Measurements from ENCODE around the gene CPSF4L. TPM values are rescaled to one million over a fixed set of nuclear protein-coding genes. Genes with fewer than 3 reads are reported as not detected.

CPSF4L gene
- total RNA-seq, 2 experiments from 2014 or later = not detected

- BruUV-seq (replicated peaks) = no TSS peak
- ChIA-PET POLR2A (interaction anchor here (0.6 to 0.7 kb wide), 2 partner anchors 16 to 576 kb away, joined by 3 read pairs; no protein-coding TSS in a partner anchor), CTCF (ENCODE audit: unreplicated experiment) (no interaction called here)
- Histone ChIP-seq H3K4me3 (ENCODE audit: low read depth, low read length, poor library complexity, severe bottlenecking) (no peak overlapping the region), H3K9me3 (ENCODE audit: low read length) (no peaks in the 10 kb centered on the region), H3K4me2 (ENCODE audit: low read length) (no peak overlapping the region), H3K79me2 (ENCODE audit: insufficient read depth, low read depth, low read length) (no peaks in the 10 kb centered on the region), H4K20me1 (ENCODE audit: insufficient read depth, low read length) (no peaks in the 10 kb centered on the region), H3K36me3 (ENCODE audit: insufficient read depth, low read length) (no peaks in the 10 kb centered on the region), H2AFZ (ENCODE audit: low read length) (no peak overlapping the region), H3K4me1 (ENCODE audit: insufficient read depth, low read length, poor library complexity, severe bottlenecking) (no peaks in the 10 kb centered on the region), H3K27ac (ENCODE audit: low read depth, low read length, poor library complexity, severe bottlenecking) (no peak overlapping the region), H3K9me2 (ENCODE audit: insufficient read depth, low read length) (no peaks in the 10 kb centered on the region)
- no peak for DNase-seq (ENCODE audit: low spot score)
- TF ChIP-seq EZH2phosphoT487 (IDR thresholded peaks at IDR 0.05; ENCODE audit: borderline replicate concordance, low read depth, low read length) (no peak), CTCF (conservative IDR thresholded peaks at IDR 0.05; ENCODE audit: low read length) (no peak)
- intact Hi-C loops (cut with micrococcal nuclease; ENCODE audit: unreplicated experiment) = no loop called here
These were observed 42.8 kb upstream of the CPSF4L start for GRCh38 chr17:73304438-73304837.

- ChIA-PET CTCF (ENCODE audit: unreplicated experiment) (interaction anchor here (0.6 kb wide), 1 partner anchor 1103 kb away, joined by 3 read pairs; no protein-coding TSS in a partner anchor), POLR2A (no interaction called here)
- Histone ChIP-seq H3K4me1 (ENCODE audit: insufficient read depth, low read length, poor library complexity, severe bottlenecking) (no peaks in the 10 kb centered on the region), H3K4me3 (ENCODE audit: low read depth, low read length, poor library complexity, severe bottlenecking) (no peak overlapping the region), H3K27ac (ENCODE audit: low read depth, low read length, poor library complexity, severe bottlenecking) (no peak overlapping the region), H3K4me2 (ENCODE audit: low read length) (no peak overlapping the region), H2AFZ (ENCODE audit: low read length) (no peak overlapping the region), H3K9me2 (ENCODE audit: insufficient read depth, low read length) (no peaks in the 10 kb centered on the region), H3K79me2 (ENCODE audit: insufficient read depth, low read depth, low read length) (no peaks in the 10 kb centered on the region), H4K20me1 (ENCODE audit: insufficient read depth, low read length) (no peaks in the 10 kb centered on the region), H3K36me3 (ENCODE audit: insufficient read depth, low read length) (no peaks in the 10 kb centered on the region), H3K9me3 (ENCODE audit: low read length) (no peaks in the 10 kb centered on the region)
- intact Hi-C loops (cut with micrococcal nuclease; ENCODE audit: unreplicated experiment) = no loop called here
- TF ChIP-seq CTCF (conservative IDR thresholded peaks at IDR 0.05; ENCODE audit: low read length) (no peak), EZH2phosphoT487 (IDR thresholded peaks at IDR 0.05; ENCODE audit: borderline replicate concordance, low read depth, low read length) (no peak)
- no peak for DNase-seq (ENCODE audit: low spot score)
- BruUV-seq (replicated peaks) = no TSS peak
These were observed 40.5 kb upstream of the CPSF4L start for GRCh38 chr17:73302189-73302588.

GRCh38 chr17:73301369-73301768 is 39.7 kb upstream of the CPSF4L start:
- Histone ChIP-seq H4K20me1 (ENCODE audit: insufficient read depth, low read length) (no peaks in the 10 kb centered on the region), H3K27ac (ENCODE audit: low read depth, low read length, poor library complexity, severe bottlenecking) (no peak overlapping the region), H3K9me3 (ENCODE audit: low read length) (no peaks in the 10 kb centered on the region), H3K79me2 (ENCODE audit: insufficient read depth, low read depth, low read length) (no peaks in the 10 kb centered on the region), H3K4me1 (ENCODE audit: insufficient read depth, low read length, poor library complexity, severe bottlenecking) (no peaks in the 10 kb centered on the region), H3K36me3 (ENCODE audit: insufficient read depth, low read length) (no peaks in the 10 kb centered on the region), H3K4me3 (ENCODE audit: low read depth, low read length, poor library complexity, severe bottlenecking) (no peak overlapping the region), H3K4me2 (ENCODE audit: low read length) (no peak overlapping the region), H2AFZ (ENCODE audit: low read length) (no peak overlapping the region), H3K9me2 (ENCODE audit: insufficient read depth, low read length) (no peaks in the 10 kb centered on the region)
- DNase-seq (ENCODE audit: low spot score) = no peak
- TF ChIP-seq CTCF (conservative IDR thresholded peaks at IDR 0.05; ENCODE audit: low read length) (no peak), EZH2phosphoT487 (IDR thresholded peaks at IDR 0.05; ENCODE audit: borderline replicate concordance, low read depth, low read length) (no peak)
- no TSS peak for BruUV-seq (replicated peaks)
- intact Hi-C loops (cut with micrococcal nuclease; ENCODE audit: unreplicated experiment) = no loop called here
- POLR2A ChIA-PET = interaction anchor here (0.6 to 0.7 kb wide), 2 partner anchors 50 to 580 kb away, joined by 3 read pairs; no protein-coding TSS in a partner anchor
- CTCF ChIA-PET (ENCODE audit: unreplicated experiment) = no interaction called here

Measured in OCI-LY7 (cell line).